Fibroblast of villous mesenchyme (primary cell): ENCODE results near the gene PRR5. TPM values are rescaled to one million over a fixed set of nuclear protein-coding genes. Genes with fewer than 3 reads are reported as not detected.
A peak's percentile ranks its signal among the peaks of the same experiment; 100 is the strongest.

Source experiments
- DNase-seq: peaks from one replicate; pipeline ENCODE4 v3.0.0-alpha.2; 2010; ENCODE audit warnings: low read depth
- H3K4me3 ChIP-seq: 2 replicates; pipeline ENCODE4 v1.5.1; 2011; ENCODE audit warnings: low read depth, mild to moderate bottlenecking, low read length
- CTCF ChIP-seq: IDR thresholded peaks from 2 replicates; pipeline ENCODE4 v1.5.1; 2012; ENCODE audit warnings: low read depth, mild to moderate bottlenecking, low read length; ENCODE audit not compliant: insufficient read depth
- total RNA-seq: library from RNA; depleted of rRNA; stranded (reverse); fragments of >200 nt; gene quantifications from 2 replicates; pipeline ENCODE4 v1.2.3, GENCODE V29; 2012

The PRR5 gene
- total RNA-seq, 1 donor, result 16.4 TPM

GRCh38 chr22:44667829-44668189, 34.2 kb upstream of the PRR5 start:
- peak overlapping the region; percentile 52 for H3K4me3 ChIP-seq
- no peak for TF ChIP-seq CTCF
- no peak for DNase-seq

- no peak for TF ChIP-seq CTCF
- peak overlapping the region; percentile 63 for H3K4me3 ChIP-seq
- no peak for DNase-seq
These were observed 33.7 kb upstream of the PRR5 start for GRCh38 chr22:44668190-44668885.

GRCh38 chr22:44668886-44669521, 33.0 kb upstream of the PRR5 start:
- no peak for TF ChIP-seq CTCF
- H3K4me3 ChIP-seq, result peak overlapping the region; percentile 63
- no peak for DNase-seq

- no peak for DNase-seq
- peak overlapping the region; percentile 63 for H3K4me3 ChIP-seq
- TF ChIP-seq CTCF, result peak; percentile 45
These were observed 32.4 kb upstream of the PRR5 start for GRCh38 chr22:44669561-44669976.

- no peak for TF ChIP-seq CTCF
- no peak for DNase-seq
- H3K4me3 ChIP-seq, result no peak overlapping the region
These were observed 31.6 kb upstream of the PRR5 start for GRCh38 chr22:44670220-44670988.

- TF ChIP-seq CTCF, result no peak
- peak; percentile 78 for DNase-seq
- H3K4me3 ChIP-seq, result no peak overlapping the region
These were observed 30.3 kb upstream of the PRR5 start for GRCh38 chr22:44671742-44672141.
